Gastroesophageal sphincter (tissue), 4 donors: ENCODE results near the gene FAM181B. TPM values are rescaled to one million over a fixed set of nuclear protein-coding genes. Genes with fewer than 3 reads are reported as not detected.

Source experiments
- ATAC-seq: fragments of 150-250 bp; one replicate; pipeline ENCODE4 v1.9.1; 2016; ENCODE audit warnings: mild to moderate bottlenecking, moderate library complexity
- H3K27ac ChIP-seq, 4 donors: fragments of 200-600 bp; sonication (generic) in 3 of 4; 1 replicate in 3 of 4; 2 replicates in 1 of 4; pipeline ENCODE4 v1.5.1; 2016 to 2019
- H3K27me3 ChIP-seq: fragments of 200-600 bp; sonication (generic); one replicate; pipeline ENCODE4 v1.5.1; 2019
- H3K36me3 ChIP-seq, 2 donors: fragments of 200-600 bp; sonication (generic); one replicate each; pipeline ENCODE4 v1.5.1; 2019; ENCODE audit warnings: control low read depth in 1 of 2
- H3K4me1 ChIP-seq, 3 donors: fragments of 200-600 bp; sonication (generic); 1 replicate in 2 of 3; 2 replicates in 1 of 3; pipeline ENCODE4 v1.5.1; 2016 to 2019; ENCODE audit warnings: control low read depth in 2 of 3
- H3K4me3 ChIP-seq, 2 donors: fragments of 200-600 bp; sonication (generic); one replicate each; pipeline ENCODE4 v1.5.1; 2019; ENCODE audit warnings: mild to moderate bottlenecking in 1 of 2, moderate library complexity in 1 of 2
- H3K9me3 ChIP-seq, 3 donors: fragments of 200-600 bp; sonication (generic); one replicate each; pipeline ENCODE4 v1.5.1; 2017 to 2019; ENCODE audit warnings: control low read depth in 2 of 3
- CTCF ChIP-seq, 4 experiments: fragments of 200-600 bp in 2 of 4; fragments of 450-650 bp in 2 of 4; sonication (generic) in 1 of 4; IDR thresholded peaks; one replicate each; pipeline ENCODE4 v1.5.1; 2017 to 2019; ENCODE audit warnings: antibody characterized with exemption in 4 of 4, mild to moderate bottlenecking in 2 of 4, moderate library complexity in 2 of 4
- EP300 ChIP-seq: sonication (generic); formaldehyde crosslinking; IDR thresholded peaks from one replicate; pipeline ENCODE4 v1.6.1; 2017; ENCODE audit warnings: antibody characterized with exemption, mild to moderate bottlenecking
- POLR2A ChIP-seq, 2 donors: fragments of 450-650 bp; IDR thresholded peaks; one replicate each; pipeline ENCODE4 v1.6.1; 2017; ENCODE audit warnings: antibody characterized with exemption in 2 of 2, mild to moderate bottlenecking in 2 of 2, moderate library complexity in 1 of 2
- POLR2AphosphoS5 ChIP-seq: sonication (generic); formaldehyde crosslinking; IDR thresholded peaks from one replicate; pipeline ENCODE4 v1.6.1; 2017; ENCODE audit warnings: antibody characterized with exemption
- WGBS, 2 donors: methylation state at CpG; one replicate each; pipeline ENCODE4 v1.1.5; 2018; ENCODE audit warnings: low coverage in 1 of 2; 5-methylcytosine and 5-hydroxymethylcytosine counted together
- total RNA-seq, 4 donors: library from RNA; depleted of rRNA; stranded (reverse); fragments of >200 nt; gene quantifications; one replicate each; pipeline ENCODE4 v1.1.0, GENCODE V29; 2016

The FAM181B gene
- total RNA-seq, 4 donors from 2014 or later: 0.81 to 1.9 (median 1.4) TPM

GRCh38 chr11:82775736-82776346, 42.2 kb upstream of the FAM181B start:
- Histone ChIP-seq H3K9me3 (peaks cover 0 to 29% (median 0%) of the 10 kb centered on the region in 3 donors), H3K4me1 (no peaks in the 10 kb centered on the region), H3K36me3 (no peaks in the 10 kb centered on the region), H3K27me3 (no peaks in the 10 kb centered on the region), H3K27ac (no peak overlapping the region), H3K4me3 (no peak overlapping the region)
- TF ChIP-seq POLR2A (IDR thresholded peaks at IDR 0.05) (no peak), CTCF (IDR thresholded peaks at IDR 0.05) (peak in 1 of 4 experiments; percentile 33)
- ATAC-seq: no peak
- WGBS, 2 donors: 0 to 44% methylated on average over 1 to 3 of the region's 3 CpGs

- ATAC-seq: no peak
- H3K27me3 ChIP-seq: no peaks in the 10 kb centered on the region
- no peaks in the 10 kb centered on the region for H3K4me1 ChIP-seq
- H3K27ac ChIP-seq: no peak overlapping the region
- H3K9me3 ChIP-seq: peaks cover 0 to 29% (median 0%) of the 10 kb centered on the region in 3 donors
- H3K4me3 ChIP-seq: no peak overlapping the region
- no peaks in the 10 kb centered on the region for H3K36me3 ChIP-seq
- no peak for TF ChIP-seq CTCF (IDR thresholded peaks at IDR 0.05)
- no peak for TF ChIP-seq POLR2A (IDR thresholded peaks at IDR 0.05)
- TF ChIP-seq POLR2AphosphoS5: no peak
- no peak for TF ChIP-seq EP300
- 33 to 91% methylated on average over 1 of the region's 1 CpG for WGBS, 2 donors
These were observed 41.6 kb upstream of the FAM181B start for GRCh38 chr11:82775218-82775617.

- no peaks in the 10 kb centered on the region for H3K4me1 ChIP-seq
- peaks cover 0 to 25% (median 0%) of the 10 kb centered on the region in 3 donors for H3K9me3 ChIP-seq
- no peaks in the 10 kb centered on the region for H3K27me3 ChIP-seq
- 80 to 83% methylated on average over 2 to 4 of the region's 4 CpGs for WGBS, 2 donors
- ATAC-seq: no peak
- no peaks in the 10 kb centered on the region for H3K36me3 ChIP-seq
- TF ChIP-seq POLR2A (IDR thresholded peaks at IDR 0.05): no peak
- TF ChIP-seq CTCF (IDR thresholded peaks at IDR 0.05): no peak
- TF ChIP-seq EP300: no peak
- no peak for TF ChIP-seq POLR2AphosphoS5
- H3K4me3 ChIP-seq: no peak overlapping the region
- no peak overlapping the region for H3K27ac ChIP-seq
These were observed 38.1 kb upstream of the FAM181B start for GRCh38 chr11:82771781-82772180.

- no peak for TF ChIP-seq POLR2AphosphoS5
- no peak for TF ChIP-seq POLR2A (IDR thresholded peaks at IDR 0.05)
- no peak for TF ChIP-seq EP300
- no peak for TF ChIP-seq CTCF (IDR thresholded peaks at IDR 0.05)
- 50% methylated on average over 1 of the region's 1 CpG for WGBS, 2 donors
- H3K4me3 ChIP-seq: no peak overlapping the region
- H3K36me3 ChIP-seq: no peaks in the 10 kb centered on the region
- H3K27me3 ChIP-seq: peaks cover 7% of the 10 kb centered on the region
- no peak for ATAC-seq
- no peaks in the 10 kb centered on the region for H3K4me1 ChIP-seq
- H3K27ac ChIP-seq: no peak overlapping the region
- H3K9me3 ChIP-seq: no peaks in the 10 kb centered on the region
These were observed 33.5 kb upstream of the FAM181B start for GRCh38 chr11:82767123-82767522.

- H3K36me3 ChIP-seq: no peaks in the 10 kb centered on the region
- H3K9me3 ChIP-seq: no peaks in the 10 kb centered on the region
- no peak for ATAC-seq
- H3K4me3 ChIP-seq: no peak overlapping the region
- H3K27ac ChIP-seq: no peak overlapping the region
- peaks cover 7% of the 10 kb centered on the region for H3K27me3 ChIP-seq
- TF ChIP-seq CTCF (IDR thresholded peaks at IDR 0.05) (no peak), EP300 (no peak), POLR2AphosphoS5 (no peak), POLR2A (IDR thresholded peaks at IDR 0.05) (no peak)
- H3K4me1 ChIP-seq: no peaks in the 10 kb centered on the region
- 55 to 67% methylated on average over 2 to 9 of the region's 11 CpGs for WGBS, 2 donors
These were observed 31.9 kb upstream of the FAM181B start for GRCh38 chr11:82765466-82766034.
